Measurements from ENCODE around the gene ABLIM2.

The ABLIM2 gene

GRCh38 chr4:8009710-8010511 is 148.7 kb downstream of the ABLIM2 start:
- no peak overlapping the region for H3K4me3 ChIP-seq (ENCODE audit: severe bottlenecking)
- no peaks in the 10 kb centered on the region for H3K27me3 ChIP-seq (ENCODE audit: insufficient read depth, poor library complexity, severe bottlenecking)
- H3K4me1 ChIP-seq (ENCODE audit: insufficient read depth, poor library complexity, severe bottlenecking), result no peaks in the 10 kb centered on the region
- DNase-seq (ENCODE audit: low spot score) (no peak), ATAC-seq (ENCODE audit: low read depth) (no peak)
- no peak overlapping the region for H3K27ac ChIP-seq (ENCODE audit: poor library complexity, severe bottlenecking)
- no peak for TF ChIP-seq CTCF (IDR thresholded peaks at IDR 0.05; ENCODE audit: poor library complexity, severe bottlenecking)
- no peaks in the 10 kb centered on the region for H3K9me3 ChIP-seq (ENCODE audit: severe bottlenecking)
- no peaks in the 10 kb centered on the region for H3K36me3 ChIP-seq (ENCODE audit: low read depth)

GRCh38 chr4:8009097-8009496 is 149.5 kb downstream of the ABLIM2 start:
- DNase-seq (ENCODE audit: low spot score), result no peak
- Histone ChIP-seq H3K36me3 (ENCODE audit: low read depth) (no peaks in the 10 kb centered on the region), H3K4me1 (ENCODE audit: insufficient read depth, poor library complexity, severe bottlenecking) (no peaks in the 10 kb centered on the region), H3K27me3 (ENCODE audit: insufficient read depth, poor library complexity, severe bottlenecking) (no peaks in the 10 kb centered on the region), H3K4me3 (ENCODE audit: severe bottlenecking) (no peak overlapping the region), H3K27ac (ENCODE audit: poor library complexity, severe bottlenecking) (no peak overlapping the region), H3K9me3 (ENCODE audit: severe bottlenecking) (no peaks in the 10 kb centered on the region)
- no peak for ATAC-seq (ENCODE audit: low read depth)
- TF ChIP-seq CTCF (IDR thresholded peaks at IDR 0.05; ENCODE audit: poor library complexity, severe bottlenecking), result no peak

- TF ChIP-seq CTCF (IDR thresholded peaks at IDR 0.05; ENCODE audit: poor library complexity, severe bottlenecking), result no peak
- DNase-seq (ENCODE audit: low spot score) (no peak), ATAC-seq (ENCODE audit: low read depth) (no peak)
- H3K27me3 ChIP-seq (ENCODE audit: insufficient read depth, poor library complexity, severe bottlenecking), result no peaks in the 10 kb centered on the region
- H3K4me1 ChIP-seq (ENCODE audit: insufficient read depth, poor library complexity, severe bottlenecking), result no peaks in the 10 kb centered on the region
- no peaks in the 10 kb centered on the region for H3K36me3 ChIP-seq (ENCODE audit: low read depth)
- H3K27ac ChIP-seq (ENCODE audit: poor library complexity, severe bottlenecking), result no peak overlapping the region
- no peaks in the 10 kb centered on the region for H3K9me3 ChIP-seq (ENCODE audit: severe bottlenecking)
- no peak overlapping the region for H3K4me3 ChIP-seq (ENCODE audit: severe bottlenecking)
Observed at GRCh38 chr4:8008391-8008790, 150.2 kb downstream of the ABLIM2 start.

GRCh38 chr4:8007581-8007980 is 151.0 kb downstream of the ABLIM2 start:
- no peaks in the 10 kb centered on the region for H3K36me3 ChIP-seq (ENCODE audit: low read depth)
- H3K4me1 ChIP-seq (ENCODE audit: insufficient read depth, poor library complexity, severe bottlenecking), result no peaks in the 10 kb centered on the region
- no peak overlapping the region for H3K27ac ChIP-seq (ENCODE audit: poor library complexity, severe bottlenecking)
- no peak for ATAC-seq (ENCODE audit: low read depth)
- no peaks in the 10 kb centered on the region for H3K27me3 ChIP-seq (ENCODE audit: insufficient read depth, poor library complexity, severe bottlenecking)
- H3K9me3 ChIP-seq (ENCODE audit: severe bottlenecking), result no peaks in the 10 kb centered on the region
- TF ChIP-seq CTCF (IDR thresholded peaks at IDR 0.05; ENCODE audit: poor library complexity, severe bottlenecking), result no peak
- H3K4me3 ChIP-seq (ENCODE audit: severe bottlenecking), result no peak overlapping the region
- DNase-seq (ENCODE audit: low spot score), result no peak

- Histone ChIP-seq H3K27me3 (ENCODE audit: insufficient read depth, poor library complexity, severe bottlenecking) (no peaks in the 10 kb centered on the region), H3K36me3 (ENCODE audit: low read depth) (no peaks in the 10 kb centered on the region), H3K9me3 (ENCODE audit: severe bottlenecking) (no peaks in the 10 kb centered on the region), H3K4me1 (ENCODE audit: insufficient read depth, poor library complexity, severe bottlenecking) (no peaks in the 10 kb centered on the region), H3K4me3 (ENCODE audit: severe bottlenecking) (no peak overlapping the region), H3K27ac (ENCODE audit: poor library complexity, severe bottlenecking) (no peak overlapping the region)
- DNase-seq (ENCODE audit: low spot score) (no peak), ATAC-seq (ENCODE audit: low read depth) (no peak)
- TF ChIP-seq CTCF (IDR thresholded peaks at IDR 0.05; ENCODE audit: poor library complexity, severe bottlenecking), result no peak
Observed at GRCh38 chr4:8006471-8006870, 152.1 kb downstream of the ABLIM2 start.
